Measurements from ENCODE around the gene BACH2. TPM values are rescaled to one million over a fixed set of nuclear protein-coding genes. Genes with fewer than 3 reads are reported as not detected.

BACH2 gene
- polyA plus RNA-seq, 1 donor from 2014 or later = 45.5 TPM

- Histone ChIP-seq H3K9me2 (ENCODE audit: insufficient read depth, low read length) (no peaks in the 10 kb centered on the region), H3K4me3 (ENCODE audit: low read length) (peak overlapping the region; percentile 89), H3K36me3 (ENCODE audit: insufficient read depth, low read length) (no peaks in the 10 kb centered on the region), H3K9ac (ENCODE audit: low read length) (peak overlapping the region; percentile 94), H3F3A (ENCODE audit: insufficient read depth, low read length, poor library complexity, severe bottlenecking) (peaks cover 10% of the 10 kb centered on the region), H3K27me3 (ENCODE audit: insufficient read depth, low read depth, low read length) (no peaks in the 10 kb centered on the region), H2AFZ (ENCODE audit: low read depth, low read length) (no peak overlapping the region), H3K79me2 (replicated peaks; ENCODE audit: insufficient read depth, low read length) (peaks cover 75% of the 10 kb centered on the region), H4K20me1 (ENCODE audit: insufficient read depth) (peaks cover 6% of the 10 kb centered on the region), H3K9me3 (ENCODE audit: low read length) (no peaks in the 10 kb centered on the region), H3K4me2 (ENCODE audit: low read length) (peak overlapping the region; percentile 93), H3K27ac (ENCODE audit: low read length) (peak overlapping the region; percentile 90)
- no peak for TF ChIP-seq REST (IDR thresholded peaks at IDR 0.05; ENCODE audit: borderline replicate concordance)
- no peak for TF ChIP-seq POLR2AphosphoS5 (IDR thresholded peaks at IDR 0.05)
- no peak for TF ChIP-seq EZH2 (IDR thresholded peaks at IDR 0.05; ENCODE audit: borderline replicate concordance, insufficient read depth, low read length, poor library complexity, severe bottlenecking)
- no peak for TF ChIP-seq SMC3 (conservative IDR thresholded peaks at IDR 0.05; ENCODE audit: poor library complexity)
- TF ChIP-seq MXI1 (conservative IDR thresholded peaks at IDR 0.05; ENCODE audit: poor library complexity, severe bottlenecking) = peak; percentile 43
- no peak for TF ChIP-seq EP300 (conservative IDR thresholded peaks at IDR 0.05; ENCODE audit: poor library complexity, severe bottlenecking)
Observed at GRCh38 chr6:90293319-90293953, 3.2 kb downstream of the BACH2 start.

GRCh38 chr6:90291565-90291964 lies 5.1 kb downstream of the BACH2 start:
- Histone ChIP-seq H3K4me2 (ENCODE audit: low read length) (no peak overlapping the region), H4K20me1 (ENCODE audit: insufficient read depth) (peaks cover 6% of the 10 kb centered on the region), H3K27ac (ENCODE audit: low read length) (peak overlapping the region; percentile 24), H3K36me3 (ENCODE audit: insufficient read depth, low read length) (no peaks in the 10 kb centered on the region), H3K9me3 (ENCODE audit: low read length) (no peaks in the 10 kb centered on the region), H3K4me3 (ENCODE audit: low read length) (peak overlapping the region; percentile 89), H3K9ac (ENCODE audit: low read length) (no peak overlapping the region), H3K79me2 (replicated peaks; ENCODE audit: insufficient read depth, low read length) (peaks cover 93% of the 10 kb centered on the region), H3K27me3 (ENCODE audit: insufficient read depth, low read depth, low read length) (no peaks in the 10 kb centered on the region), H3K9me2 (ENCODE audit: insufficient read depth, low read length) (no peaks in the 10 kb centered on the region), H2AFZ (ENCODE audit: low read depth, low read length) (no peak overlapping the region), H3F3A (ENCODE audit: insufficient read depth, low read length, poor library complexity, severe bottlenecking) (peaks cover 5% of the 10 kb centered on the region)
- no peak for TF ChIP-seq RAD21 (conservative IDR thresholded peaks at IDR 0.05)
- TF ChIP-seq REST (IDR thresholded peaks at IDR 0.05; ENCODE audit: borderline replicate concordance) = no peak
- TF ChIP-seq EP300 (conservative IDR thresholded peaks at IDR 0.05; ENCODE audit: poor library complexity, severe bottlenecking) = no peak
- TF ChIP-seq POLR2AphosphoS5 (IDR thresholded peaks at IDR 0.05) = no peak
- TF ChIP-seq SMC3 (conservative IDR thresholded peaks at IDR 0.05; ENCODE audit: poor library complexity) = no peak
- TF ChIP-seq CTCF (IDR thresholded peaks at IDR 0.05; ENCODE audit: poor library complexity, severe bottlenecking) = no peak
- no peak for TF ChIP-seq MXI1 (conservative IDR thresholded peaks at IDR 0.05; ENCODE audit: poor library complexity, severe bottlenecking)
- TF ChIP-seq EZH2 (IDR thresholded peaks at IDR 0.05; ENCODE audit: borderline replicate concordance, insufficient read depth, low read length, poor library complexity, severe bottlenecking) = no peak
- TF ChIP-seq TAF1 (IDR thresholded peaks at IDR 0.05; ENCODE audit: low read depth) = no peak
